Suprapubic skin (tissue), 4 donors: ENCODE results near the gene TUBB4B. TPM values are rescaled to one million over a fixed set of nuclear protein-coding genes. Genes with fewer than 3 reads are reported as not detected.
A peak's percentile ranks its signal among the peaks of the same experiment; 100 is the strongest.

Source experiments
- DNase-seq, 2 donors: peaks; one replicate each; pipeline ENCODE4 v3.0.0-alpha.2; 2019; ENCODE audit warnings: low spot score in 2 of 2
- H3K27ac ChIP-seq: fragments of 200-600 bp; sonication (generic); one replicate; pipeline ENCODE4 v1.5.1; 2019
- H3K27me3 ChIP-seq: fragments of 200-600 bp; sonication (generic); one replicate; pipeline ENCODE4 v1.5.1; 2019
- H3K36me3 ChIP-seq: fragments of 200-600 bp; sonication (generic); one replicate; pipeline ENCODE4 v1.5.1; 2019
- H3K4me1 ChIP-seq: fragments of 200-600 bp; sonication (generic); one replicate; pipeline ENCODE4 v1.5.1; 2019
- H3K4me3 ChIP-seq: fragments of 200-600 bp; sonication (generic); one replicate; pipeline ENCODE4 v1.5.1; 2019; ENCODE audit warnings: mild to moderate bottlenecking
- H3K9me3 ChIP-seq: fragments of 200-600 bp; sonication (generic); one replicate; pipeline ENCODE4 v1.5.1; 2019
- CTCF ChIP-seq, 2 donors: fragments of 200-600 bp in 1 of 2; fragments of 450-650 bp in 1 of 2; sonication (generic) in 1 of 2; IDR thresholded peaks; one replicate each; pipeline ENCODE4 v1.5.1; 2016 to 2019; ENCODE audit warnings: antibody characterized with exemption in 2 of 2, mild to moderate bottlenecking in 1 of 2, moderate library complexity in 1 of 2
- EP300 ChIP-seq: sonication (generic); formaldehyde crosslinking; IDR thresholded peaks from one replicate; pipeline ENCODE4 v1.6.1; 2017; ENCODE audit warnings: antibody characterized with exemption
- POLR2A ChIP-seq, 2 donors: fragments of 450-650 bp; IDR thresholded peaks; one replicate each; pipeline ENCODE4 v1.6.1; 2017; ENCODE audit warnings: antibody characterized with exemption in 2 of 2, mild to moderate bottlenecking in 2 of 2, moderate library complexity in 2 of 2
- POLR2AphosphoS5 ChIP-seq, 3 donors: sonication (generic); formaldehyde crosslinking; IDR thresholded peaks; one replicate each; pipeline ENCODE4 v1.6.1; 2017; ENCODE audit warnings: antibody characterized with exemption in 3 of 3
- WGBS: methylation state at CpG from one replicate; pipeline ENCODE4 v1.1.5; 2018; 5-methylcytosine and 5-hydroxymethylcytosine counted together
- total RNA-seq, 4 donors: library from RNA; depleted of rRNA; stranded (reverse); fragments of >200 nt; gene quantifications; one replicate each; pipeline ENCODE4 v1.1.0, GENCODE V29; 2016

TUBB4B gene
- total RNA-seq, 4 donors from 2014 or later, result 225 to 708 (median 639) TPM

DNA sequence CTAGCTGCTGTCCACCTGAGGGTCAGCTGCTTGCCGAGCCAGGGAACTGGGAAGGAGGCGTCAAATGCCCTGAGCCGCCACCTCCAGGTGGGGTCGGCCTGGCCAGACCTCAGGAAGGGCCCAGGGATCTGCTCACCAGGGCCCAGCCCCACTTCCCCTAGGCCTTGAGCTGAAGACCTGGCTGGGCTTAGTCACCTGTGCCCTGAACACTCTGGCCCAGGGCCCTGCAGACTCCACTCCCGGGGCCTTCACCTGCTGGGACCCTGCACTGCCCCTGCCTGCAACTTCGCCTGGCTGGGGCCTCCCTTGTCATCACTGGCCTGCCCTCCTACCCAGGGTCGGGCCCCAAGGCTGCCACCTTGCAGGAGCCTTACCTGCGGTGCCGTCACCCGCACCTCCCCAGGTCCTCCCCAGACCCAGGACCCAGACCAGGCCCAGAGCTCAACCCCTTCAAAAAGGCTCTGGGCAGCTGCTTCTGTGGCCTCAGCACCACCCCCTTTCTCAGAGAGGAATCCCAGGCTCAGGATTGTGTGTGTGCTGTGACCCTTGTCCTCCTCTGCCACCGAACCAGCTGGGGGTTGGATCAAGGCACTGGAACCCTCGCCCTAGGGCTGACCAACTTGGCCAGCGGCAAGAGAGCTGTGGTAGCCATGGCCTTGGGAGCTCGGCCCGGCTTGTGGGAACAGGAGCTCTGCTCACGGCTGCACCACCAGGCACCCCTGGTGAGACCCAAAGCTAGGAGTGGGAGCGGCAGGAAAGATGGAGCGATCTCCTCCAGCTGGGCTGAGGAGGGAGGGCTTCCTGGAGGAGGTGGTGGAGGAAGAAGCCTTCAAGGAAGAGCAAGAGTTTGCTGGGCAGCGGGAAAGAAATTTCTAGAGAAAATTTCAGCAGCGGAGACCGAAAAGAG lies 12.9 kb downstream of the TUBB4B start:
- H3K4me1 ChIP-seq, result peaks cover 29% of the 10 kb centered on the region
- H3K36me3 ChIP-seq, result peaks cover 14% of the 10 kb centered on the region
- 55% methylated on average over 16 of the region's 21 CpGs for WGBS
- no peaks in the 10 kb centered on the region for H3K27me3 ChIP-seq
- H3K9me3 ChIP-seq, result no peaks in the 10 kb centered on the region
- H3K4me3 ChIP-seq, result peak overlapping the region; percentile 93
- DNase-seq, result no peak
- TF ChIP-seq EP300 (no peak), CTCF (IDR thresholded peaks at IDR 0.05) (no peak), POLR2A (IDR thresholded peaks at IDR 0.05) (no peak)
- H3K27ac ChIP-seq, result no peak overlapping the region

DNA sequence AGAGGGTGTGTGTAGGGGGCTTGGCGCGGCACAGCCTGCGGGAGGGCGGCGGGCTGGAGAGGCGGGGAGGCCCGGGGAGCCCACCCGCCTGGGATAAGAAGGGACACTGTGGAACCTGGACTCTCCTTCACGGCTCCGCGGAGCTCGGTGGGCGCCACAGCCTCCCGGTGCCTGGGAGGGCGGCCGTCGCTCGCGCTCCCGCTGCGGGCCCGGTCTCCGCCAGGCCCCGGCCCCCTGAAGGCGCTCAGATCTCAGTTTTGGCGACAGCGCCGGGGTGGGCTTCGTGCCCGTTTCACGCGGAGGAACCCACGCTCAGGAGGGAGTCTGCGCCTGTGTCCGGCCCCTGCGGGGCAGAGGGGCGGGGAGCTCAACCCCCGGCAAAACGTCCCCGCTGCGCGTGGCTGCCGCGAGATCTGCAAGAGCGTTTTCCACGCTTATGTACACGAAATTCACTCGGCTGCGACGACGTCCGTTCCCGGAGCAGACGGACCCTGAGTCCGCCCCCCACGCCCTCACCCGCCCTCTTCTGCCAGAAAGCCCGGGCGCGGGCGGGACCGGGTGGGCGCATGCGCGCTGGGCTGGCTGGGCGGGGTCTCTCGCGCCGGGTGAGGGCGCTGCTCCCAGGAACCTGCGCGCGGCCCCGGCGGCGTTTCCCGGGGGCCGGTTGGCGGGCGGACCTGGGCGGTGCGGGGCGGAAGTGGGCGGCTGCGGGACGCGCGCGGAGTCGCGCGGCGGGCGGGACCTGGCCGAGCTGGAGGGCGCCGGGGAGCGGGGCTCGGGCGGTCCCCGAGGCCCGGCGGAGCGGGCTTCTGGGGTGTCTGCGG lies 13.7 kb downstream of the TUBB4B start, which contains the start of gene NELFB:
TSS of gene NELFB (plus strand) at position 704 of the 824 bp plus-strand sequence.
- Histone ChIP-seq H3K36me3 (peaks cover 19% of the 10 kb centered on the region), H3K27ac (peak within 1 kb of the TSS; percentile 77), H3K27me3 (no peaks in the 10 kb centered on the region), H3K4me3 (peak within 1 kb of the TSS; percentile 93), H3K9me3 (no peaks in the 10 kb centered on the region), H3K4me1 (peaks cover 29% of the 10 kb centered on the region)
- peak; percentile 94 to 95 for DNase-seq
- 6% methylated on average over 15 of the region's 105 CpGs for WGBS
- TF ChIP-seq POLR2A (IDR thresholded peaks at IDR 0.05), result peak in 1 of 2 donors; percentile 19
- TF ChIP-seq EP300, result no peak
- peak in 1 of 3 donors; percentile 24 for TF ChIP-seq POLR2AphosphoS5 (IDR thresholded peaks at IDR 0.05)

GRCh38 chr9:137255448-137256114 lies 14.5 kb downstream of the TUBB4B start:
- 17% methylated on average over 4 of the region's 51 CpGs for WGBS
- Histone ChIP-seq H3K4me1 (peaks cover 29% of the 10 kb centered on the region), H3K27ac (peak overlapping the region; percentile 77), H3K27me3 (no peaks in the 10 kb centered on the region), H3K4me3 (peak overlapping the region; percentile 93), H3K9me3 (no peaks in the 10 kb centered on the region), H3K36me3 (peaks cover 19% of the 10 kb centered on the region)
- no peak for DNase-seq
- TF ChIP-seq POLR2A (IDR thresholded peaks at IDR 0.05), result no peak
- no peak for TF ChIP-seq POLR2AphosphoS5 (IDR thresholded peaks at IDR 0.05)
- TF ChIP-seq EP300, result no peak
- no peak for TF ChIP-seq CTCF (IDR thresholded peaks at IDR 0.05)

DNA sequence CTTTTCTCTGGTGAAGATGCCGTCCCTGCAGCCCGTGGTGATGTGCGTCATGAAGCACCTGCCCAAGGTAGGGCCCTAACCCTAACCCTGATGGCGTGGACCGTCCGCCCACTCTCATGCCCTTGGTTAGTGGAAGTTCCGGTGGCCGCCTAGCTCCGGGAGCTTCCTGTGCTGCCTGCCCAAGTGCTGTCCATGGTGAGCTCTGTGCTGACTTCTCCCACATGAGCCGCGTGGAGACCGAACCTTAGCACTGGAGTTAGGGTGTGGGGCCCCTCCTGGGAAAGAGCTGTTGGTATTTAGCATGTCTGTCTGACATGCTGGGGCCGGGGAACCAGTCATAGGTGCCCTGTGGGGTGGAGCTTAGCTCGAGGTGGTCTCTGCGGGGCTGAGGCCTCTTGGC lies 15.3 kb downstream of the TUBB4B start:
- H3K36me3 ChIP-seq, result peaks cover 19% of the 10 kb centered on the region
- H3K27me3 ChIP-seq, result no peaks in the 10 kb centered on the region
- H3K27ac ChIP-seq, result no peak overlapping the region
- no peaks in the 10 kb centered on the region for H3K9me3 ChIP-seq
- TF ChIP-seq CTCF (IDR thresholded peaks at IDR 0.05), result no peak
- TF ChIP-seq POLR2AphosphoS5 (IDR thresholded peaks at IDR 0.05), result no peak
- TF ChIP-seq EP300, result no peak
- H3K4me1 ChIP-seq, result peaks cover 29% of the 10 kb centered on the region
- WGBS, result 90% methylated on average over 6 of the region's 15 CpGs
- DNase-seq, result no peak
- H3K4me3 ChIP-seq, result peak overlapping the region; percentile 93

GRCh38 chr9:137256856-137257255 lies 15.8 kb downstream of the TUBB4B start:
- WGBS, result 92% methylated on average over 4 of the region's 15 CpGs
- DNase-seq, result no peak
- Histone ChIP-seq H3K9me3 (no peaks in the 10 kb centered on the region), H3K4me1 (peaks cover 30% of the 10 kb centered on the region), H3K36me3 (peaks cover 19% of the 10 kb centered on the region), H3K27ac (no peak overlapping the region), H3K4me3 (peak overlapping the region; percentile 93), H3K27me3 (no peaks in the 10 kb centered on the region)
- TF ChIP-seq CTCF (IDR thresholded peaks at IDR 0.05), result no peak
- no peak for TF ChIP-seq POLR2AphosphoS5 (IDR thresholded peaks at IDR 0.05)
- TF ChIP-seq EP300, result no peak
- no peak for TF ChIP-seq POLR2A (IDR thresholded peaks at IDR 0.05)
